HL-60/S4 treated with phorbol 12-myristate 13-acetate at 8.2 ng/mL for 4 days and 3 days (cell line): ENCODE results near the gene SLC30A7.
"Not testable (repeated sequence)": the region's sequence is repeated elsewhere in the genome, so short reads cannot be mapped to it uniquely, and the experiment has no call there.

Source experiments
- in situ Hi-C: fragments of 300-500 bp; cut with MboI; formaldehyde crosslinking; loops from 2 replicates; pipeline ENCODE4 v1.15.0; 2022; ENCODE audit warnings: low sequenced_read_pairs

Gene SLC30A7

DNA sequence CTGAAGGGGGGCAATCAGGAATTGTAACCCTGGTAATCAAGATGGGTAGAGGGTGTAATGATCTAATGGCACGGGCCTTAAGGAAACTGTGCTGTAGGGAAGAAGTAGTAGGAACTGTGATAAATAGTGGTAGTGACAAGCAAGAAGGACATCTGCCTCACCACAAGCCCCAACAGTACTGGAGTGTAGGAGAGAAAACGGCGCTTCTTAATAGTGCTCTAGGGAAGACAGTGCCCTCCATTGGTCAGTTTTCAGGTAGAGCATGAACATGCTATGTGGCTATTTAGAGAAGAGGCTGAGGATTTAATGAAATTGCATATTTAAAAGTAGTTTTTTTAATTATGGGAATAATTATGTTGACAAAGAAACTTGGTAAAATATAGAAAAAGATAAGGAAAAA, 32.2 kb downstream of the SLC30A7 start:
- in situ Hi-C loops = no loop called here

DNA sequence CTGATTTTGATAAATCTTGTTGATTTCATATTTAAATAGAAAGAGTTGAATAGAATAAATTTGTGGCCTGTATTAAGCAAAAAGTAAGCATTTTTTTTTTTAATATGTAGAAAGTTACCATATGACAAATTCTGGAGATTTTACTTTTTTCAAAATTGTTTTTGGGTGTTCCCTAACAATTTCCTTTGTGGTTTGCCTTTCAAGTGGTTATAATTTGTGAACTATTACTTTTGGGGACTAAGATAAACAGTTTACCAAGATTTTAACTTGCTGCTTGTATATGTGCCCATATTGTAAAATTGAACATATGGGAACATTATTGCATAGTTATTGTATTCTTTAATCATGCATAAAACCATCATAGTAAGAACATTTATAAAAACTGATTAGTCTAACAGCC, 34.6 kb downstream of the SLC30A7 start:
- in situ Hi-C loops = no loop called here

- in situ Hi-C loops = no loop called here
These were observed 35.8 kb downstream of the SLC30A7 start for GRCh38 chr1:100931716-100932115.

DNA sequence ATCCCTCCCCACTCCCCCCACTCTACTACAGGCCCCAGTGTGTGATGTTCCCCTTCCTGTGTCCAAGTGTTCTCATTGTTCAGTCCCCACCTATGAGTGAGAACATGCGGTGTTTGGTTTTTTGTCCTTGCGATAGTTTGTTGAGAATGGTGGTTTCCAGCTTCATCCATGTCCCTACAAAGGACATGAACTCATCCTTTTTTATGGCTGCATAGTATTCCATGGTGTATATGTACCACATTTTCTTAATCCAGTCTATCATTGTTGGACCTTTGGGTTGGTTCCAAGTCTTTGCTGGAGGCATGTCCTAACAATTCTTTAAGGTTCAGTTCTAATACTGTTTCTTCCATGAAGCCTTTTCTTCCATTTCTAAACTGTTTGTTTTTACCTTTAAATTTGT, 37.7 kb downstream of the SLC30A7 start:
- in situ Hi-C loops = not testable (repeated sequence)

- in situ Hi-C loops = no loop called here
These were observed 40.5 kb downstream of the SLC30A7 start for GRCh38 chr1:100936194-100936967.

- in situ Hi-C loops = no loop called here
These were observed 45.2 kb downstream of the SLC30A7 start for GRCh38 chr1:100941098-100941527.

DNA sequence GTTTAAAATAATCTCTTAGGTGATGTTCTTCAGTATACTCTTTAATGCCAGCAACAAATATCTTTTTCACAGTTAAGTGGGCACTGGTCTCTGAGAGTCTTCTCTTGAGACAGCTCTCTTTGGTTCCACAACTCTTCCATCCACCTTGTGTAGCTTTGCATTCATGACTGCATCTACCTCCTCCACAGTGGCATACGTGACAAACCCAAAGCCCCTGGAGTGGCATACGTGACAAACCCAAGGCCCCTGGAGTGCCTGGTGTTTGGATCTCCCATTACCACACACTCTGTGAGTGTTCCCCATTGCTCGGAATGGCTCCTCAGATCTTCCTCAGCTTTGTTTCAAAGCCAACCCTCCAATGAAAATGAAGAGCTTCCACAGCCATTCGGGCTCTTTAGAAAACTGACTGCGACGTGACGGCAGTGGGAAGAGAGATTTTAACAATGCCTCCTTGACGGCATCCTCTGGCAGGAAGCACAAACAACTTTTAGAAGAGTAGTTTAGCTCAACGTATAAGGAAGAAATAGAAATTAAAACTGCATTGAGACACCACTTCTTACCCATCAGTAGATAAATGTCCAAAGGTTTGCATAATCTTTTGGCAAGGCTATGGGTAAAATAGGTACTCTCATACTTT, 45.8 kb downstream of the SLC30A7 start:
- in situ Hi-C loops = no loop called here

- in situ Hi-C loops = no loop called here
These were observed 46.6 kb downstream of the SLC30A7 start for GRCh38 chr1:100942304-100943046.

DNA sequence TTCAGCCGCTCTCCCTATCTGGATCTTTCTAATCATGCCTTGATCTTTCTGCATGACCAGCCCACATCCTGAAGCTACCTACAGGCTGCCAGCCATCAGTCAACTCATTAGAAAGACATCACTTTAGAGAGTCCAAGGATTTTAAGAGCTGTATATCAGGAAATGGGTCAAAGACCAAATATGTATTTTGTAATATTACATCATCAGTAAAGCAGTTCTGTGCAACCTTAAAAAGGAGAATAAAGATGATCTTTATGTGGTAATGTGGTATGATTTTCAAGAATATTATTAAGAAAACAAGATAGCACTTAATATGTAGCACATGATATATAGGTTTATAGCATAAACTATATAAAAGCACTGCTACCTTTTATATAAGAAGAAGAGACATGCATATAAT, 47.6 kb downstream of the SLC30A7 start:
- in situ Hi-C loops = no loop called here

- in situ Hi-C loops = not testable (repeated sequence)
These were observed 50.2 kb downstream of the SLC30A7 start for GRCh38 chr1:100946064-100946463.

DNA sequence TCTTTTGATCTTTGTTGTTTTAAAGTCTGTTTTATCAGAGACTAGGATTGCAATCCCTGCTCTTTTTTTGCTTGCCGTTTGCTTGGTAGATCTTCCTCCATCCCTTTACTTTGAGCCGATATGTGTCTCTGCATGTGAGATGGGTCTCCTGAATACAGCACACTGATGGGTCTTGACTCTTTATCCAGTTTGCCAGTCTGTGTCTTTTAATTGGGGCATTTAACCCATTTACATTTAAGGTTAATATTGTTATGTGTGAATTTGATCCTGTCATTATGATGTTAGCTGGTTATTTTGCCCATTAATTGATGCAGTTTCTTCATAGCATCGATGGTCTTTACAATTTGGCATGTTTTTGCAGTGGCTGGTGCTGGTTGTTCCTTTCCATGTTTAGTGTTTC, 51.9 kb downstream of the SLC30A7 start:
- in situ Hi-C loops = not testable (repeated sequence)

GRCh38 chr1:100948721-100949405, 53.0 kb downstream of the SLC30A7 start:
- in situ Hi-C loops = not testable (repeated sequence)

- in situ Hi-C loops = not testable (repeated sequence)
These were observed 53.7 kb downstream of the SLC30A7 start for GRCh38 chr1:100949515-100950158.

DNA sequence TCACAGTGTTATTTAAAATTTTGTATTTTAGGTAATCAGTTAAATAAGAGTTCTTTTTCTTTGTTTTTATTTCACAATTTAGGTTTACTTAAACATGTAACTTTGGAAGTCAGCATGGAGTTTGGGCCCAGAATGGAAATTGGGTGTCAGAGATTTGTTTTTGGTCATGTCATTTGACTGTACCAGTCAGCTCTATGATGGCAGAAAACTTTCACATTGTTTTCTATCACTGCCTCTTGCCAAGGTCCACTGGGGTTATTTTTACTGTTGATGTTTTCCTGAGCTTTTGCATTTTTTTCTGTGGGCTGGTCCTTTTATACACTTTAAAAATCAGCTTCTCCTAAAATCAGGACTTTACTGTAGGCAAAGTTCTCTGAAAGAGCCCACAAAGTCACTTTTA, 54.4 kb downstream of the SLC30A7 start:
- in situ Hi-C loops = no loop called here

DNA sequence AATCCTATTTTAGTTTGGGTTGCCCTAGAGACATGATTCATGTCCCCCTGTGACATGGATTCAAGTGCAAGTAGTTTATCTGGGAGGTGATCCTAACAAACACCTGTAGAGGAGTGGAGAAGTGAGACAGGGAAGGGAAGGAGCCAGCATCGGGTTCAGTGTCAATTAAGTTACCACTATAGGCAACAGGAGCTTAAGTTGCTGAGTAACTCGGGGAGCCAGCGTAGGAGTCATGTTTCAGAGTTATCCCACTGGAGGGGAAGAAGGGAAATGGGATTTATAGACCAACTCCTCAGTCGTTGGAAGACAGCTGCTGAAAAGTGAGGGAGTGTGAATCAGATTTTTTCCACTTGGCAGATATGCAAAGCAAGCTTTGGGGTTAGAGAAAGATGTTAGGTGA, 54.9 kb downstream of the SLC30A7 start:
- in situ Hi-C loops = no loop called here

- in situ Hi-C loops = no loop called here
These were observed 56.3 kb downstream of the SLC30A7 start for GRCh38 chr1:100952104-100952745.

DNA sequence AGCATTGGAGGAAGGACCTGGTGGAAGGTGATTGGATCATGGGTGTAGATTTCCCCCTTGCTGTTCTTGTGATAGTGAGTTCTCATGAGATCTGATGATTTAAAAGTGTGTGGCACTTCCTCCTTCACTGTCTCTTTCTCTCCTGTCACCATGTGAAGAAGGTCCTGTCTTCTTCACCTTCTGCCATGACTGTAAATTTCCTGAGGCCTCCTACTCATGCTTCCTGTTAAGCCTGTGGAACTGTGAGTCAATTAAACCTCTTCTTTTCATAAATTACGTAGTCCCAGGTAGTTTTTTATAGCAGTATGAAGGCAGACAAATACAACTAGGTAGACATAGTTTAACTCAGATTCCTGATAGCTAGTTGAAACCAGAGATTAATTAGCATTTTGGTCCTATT, 57.1 kb downstream of the SLC30A7 start:
- in situ Hi-C loops = not testable (repeated sequence)

GRCh38 chr1:100953960-100954730, 58.3 kb downstream of the SLC30A7 start:
- in situ Hi-C loops = no loop called here

DNA sequence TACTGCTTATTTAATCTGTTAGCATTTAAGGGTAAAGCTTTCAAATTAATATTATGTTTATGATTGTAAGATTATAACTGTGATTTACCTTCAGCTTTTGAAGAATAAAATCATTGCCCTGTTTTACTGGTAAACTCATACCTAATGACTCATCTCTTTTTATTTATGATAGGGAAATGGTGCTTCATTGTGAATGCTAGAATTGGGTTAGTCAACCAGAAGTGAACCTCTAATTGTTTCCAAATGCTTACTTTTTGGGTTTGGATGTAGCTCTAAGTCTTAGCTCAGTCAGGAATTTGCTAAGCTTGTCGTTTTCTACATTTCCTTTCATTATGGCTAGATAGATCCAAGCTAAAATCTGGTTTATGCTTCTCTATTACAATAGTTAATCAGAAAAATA, 59.4 kb downstream of the SLC30A7 start:
- in situ Hi-C loops = no loop called here
